SK-N-MC (cell line): ENCODE measurements around the gene PHPT1.
"Not testable (repeated sequence)": the region's sequence is repeated elsewhere in the genome, so short reads cannot be mapped to it uniquely, and the experiment has no call there.

Experiments
- EZH2 ChIP-seq: fragments of 200-600 bp; sonication (generic); IDR thresholded peaks from one replicate; pipeline ENCODE4 v1.6.1; 2017; ENCODE audit warnings: antibody characterized with exemption
- POLR2AphosphoS5 ChIP-seq: IDR thresholded peaks from 2 replicates; pipeline ENCODE4 v1.6.1; 2012; ENCODE audit warnings: mild to moderate bottlenecking, low read depth, low read length, borderline replicate concordance

GRCh38 chr9:136837856-136838277 is 11.3 kb upstream of the PHPT1 start:
- TF ChIP-seq POLR2AphosphoS5 = peak; percentile 7; the same call in 1 of the 2 replicates
- not testable (repeated sequence) for TF ChIP-seq EZH2
